Measurements from ENCODE around the gene SLC2A1.
A peak's percentile ranks its signal among the peaks of the same experiment; 100 is the strongest.

The SLC2A1 gene

GRCh38 chr1:42958488-42959319, at the start of gene SLC2A1:
Gene SLC2A1, minus strand, starts transcription at chr1:42958868. Its CDS starts 217 bp downstream, at chr1:42958651.
- POLR2A ChIA-PET = interaction anchor here (0.7 to 2.0 kb wide), 6 partner anchors 9 to 100 kb away, joined by 3 to 6 read pairs (median 4); no protein-coding TSS in a partner anchor
- peak; percentile 91 for DNase-seq (ENCODE audit: extremely low spot score)
- TF ChIP-seq HDGF (IDR thresholded peaks at IDR 0.05; ENCODE audit: borderline replicate concordance) (no peak), CTBP1 (IDR thresholded peaks at IDR 0.05; ENCODE audit: borderline replicate concordance) (peak; percentile 10; the same call in 1 of the 2 replicates), NFRKB (IDR thresholded peaks at IDR 0.05) (no peak), L3MBTL2 (conservative IDR thresholded peaks at IDR 0.05) (peak; percentile 66), FOXM1 (IDR thresholded peaks at IDR 0.05; ENCODE audit: borderline replicate concordance) (peak; percentile 58; the same call in 1 of the 2 replicates)
- CTCF ChIA-PET = interaction anchor here (1.4 kb wide), 1 partner anchor 115 kb away, joined by 3 read pairs; no protein-coding TSS in a partner anchor

GRCh38 chr1:43007377-43008114, 48.9 kb upstream of the SLC2A1 start:
- no peak for DNase-seq (ENCODE audit: extremely low spot score)
- CTCF ChIA-PET = no interaction called here
- POLR2A ChIA-PET = no interaction called here
- TF ChIP-seq L3MBTL2 (conservative IDR thresholded peaks at IDR 0.05) (no peak), LEF1 (IDR thresholded peaks at IDR 0.05; ENCODE audit: borderline replicate concordance) (no peak), FOXM1 (IDR thresholded peaks at IDR 0.05; ENCODE audit: borderline replicate concordance) (no peak), FOXK2 (IDR thresholded peaks at IDR 0.05) (no peak), FOXA1 (IDR thresholded peaks at IDR 0.05) (no peak), BHLHE40 (IDR thresholded peaks at IDR 0.05; ENCODE audit: borderline replicate concordance) (no peak)
- TF ChIP-seq, protein P1, sequence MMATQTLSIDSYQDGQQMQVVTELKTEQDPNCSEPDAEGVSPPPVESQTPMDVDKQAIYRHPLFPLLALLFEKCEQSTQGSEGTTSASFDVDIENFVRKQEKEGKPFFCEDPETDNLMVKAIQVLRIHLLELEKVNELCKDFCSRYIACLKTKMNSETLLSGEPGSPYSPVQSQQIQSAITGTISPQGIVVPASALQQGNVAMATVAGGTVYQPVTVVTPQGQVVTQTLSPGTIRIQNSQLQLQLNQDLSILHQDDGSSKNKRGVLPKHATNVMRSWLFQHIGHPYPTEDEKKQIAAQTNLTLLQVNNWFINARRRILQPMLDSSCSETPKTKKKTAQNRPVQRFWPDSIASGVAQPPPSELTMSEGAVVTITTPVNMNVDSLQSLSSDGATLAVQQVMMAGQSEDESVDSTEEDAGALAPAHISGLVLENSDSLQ (IDR thresholded peaks at IDR 0.05) = no peak

DNA sequence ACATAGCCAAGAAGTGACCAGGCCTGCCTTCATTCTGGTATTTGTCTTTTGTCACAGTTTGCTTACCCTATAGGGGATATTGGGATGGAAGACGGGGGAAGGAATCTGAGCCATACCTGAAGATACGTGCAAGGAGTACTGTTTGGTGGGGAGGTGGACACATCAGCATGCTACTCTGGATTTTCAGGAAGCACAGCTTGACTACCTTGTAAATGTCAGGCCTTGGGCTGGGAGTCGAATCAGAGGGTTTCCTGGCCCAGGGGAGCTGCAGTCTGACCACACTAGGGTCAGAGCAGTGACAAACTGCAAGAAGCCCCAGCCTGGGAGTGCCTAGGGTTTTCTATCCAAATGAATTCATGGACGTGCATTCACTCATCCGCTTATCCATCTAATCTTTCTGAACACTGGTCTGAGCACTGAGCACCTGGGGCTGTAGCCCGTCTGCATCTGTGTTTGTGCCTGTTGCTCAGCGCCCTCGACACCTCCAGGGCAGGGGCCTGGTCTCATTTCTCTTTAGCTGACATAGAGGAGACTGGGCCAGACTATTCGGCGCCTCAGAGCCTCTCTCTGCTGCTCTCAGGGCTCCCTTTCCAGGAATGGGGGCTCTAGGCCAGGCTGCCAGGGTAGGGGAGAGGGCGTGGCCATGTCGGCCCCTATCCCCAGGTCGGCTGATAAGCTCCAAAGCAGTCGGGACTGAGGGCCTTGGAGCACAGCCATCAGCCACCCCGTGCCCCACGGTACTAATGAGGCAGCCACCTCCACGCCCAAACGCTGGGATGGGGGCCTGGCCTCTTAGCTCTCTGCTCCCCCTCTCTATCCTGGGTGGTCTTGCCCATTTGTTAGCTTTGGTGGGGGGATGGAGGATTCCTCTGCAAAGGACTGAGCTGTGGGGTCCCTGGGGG, 47.0 kb upstream of the SLC2A1 start:
- POLR2A ChIA-PET = no interaction called here
- CTCF ChIA-PET = no interaction called here
- no peak for TF ChIP-seq ARNT (IDR thresholded peaks at IDR 0.05)
- no peak for TF ChIP-seq FOXK2 (IDR thresholded peaks at IDR 0.05)
- no peak for TF ChIP-seq HDGF (IDR thresholded peaks at IDR 0.05; ENCODE audit: borderline replicate concordance)
- no peak for TF ChIP-seq BHLHE40 (IDR thresholded peaks at IDR 0.05; ENCODE audit: borderline replicate concordance)
- TF ChIP-seq ZNF384 (IDR thresholded peaks at IDR 0.05) = no peak

DNA sequence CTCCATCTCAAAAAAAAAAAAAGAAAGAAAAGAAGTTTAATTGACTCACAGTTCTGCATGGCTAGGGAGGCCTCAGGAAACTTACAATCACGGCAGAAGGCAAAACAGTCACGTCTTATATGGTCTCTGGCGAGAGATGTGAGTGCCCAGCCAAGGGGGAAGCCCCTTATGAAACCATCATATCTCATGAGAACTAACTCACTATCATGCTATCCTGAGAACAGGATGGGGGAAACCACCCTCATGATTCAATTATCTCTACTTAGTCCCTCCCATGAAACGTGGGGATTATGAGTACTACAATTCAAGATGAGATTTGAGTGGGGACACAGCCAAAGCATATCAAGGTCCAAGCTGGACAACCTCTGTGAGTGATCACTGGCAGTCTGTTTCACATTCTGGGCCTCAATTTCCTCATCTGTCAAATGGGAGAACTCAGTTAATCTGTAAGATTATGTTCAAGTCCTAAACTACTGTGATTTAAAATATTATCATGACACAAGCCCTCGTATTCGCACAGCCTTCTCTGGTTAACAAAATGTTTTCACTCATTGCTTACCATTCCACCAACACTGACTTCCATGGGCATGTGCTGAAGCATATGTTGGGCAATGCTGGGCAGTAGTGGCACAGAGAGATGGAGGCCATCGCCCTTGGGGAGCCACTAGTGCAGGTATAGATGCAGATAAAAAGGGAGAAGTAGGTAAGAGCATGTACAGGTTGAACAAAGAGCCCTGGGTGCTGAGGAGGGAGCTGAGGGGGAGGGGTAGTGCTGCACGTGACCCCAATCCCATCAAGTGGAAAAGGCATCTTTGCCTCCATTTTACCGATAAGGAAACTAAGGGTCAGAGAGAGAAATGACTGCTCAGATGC, 46.2 kb upstream of the SLC2A1 start:
- ChIA-PET CTCF (no interaction called here), POLR2A (no interaction called here)
- TF ChIP-seq SUZ12 (IDR thresholded peaks at IDR 0.05) (no peak), CTBP1 (IDR thresholded peaks at IDR 0.05; ENCODE audit: borderline replicate concordance) (no peak), LEF1 (IDR thresholded peaks at IDR 0.05; ENCODE audit: borderline replicate concordance) (no peak), FOXA1 (IDR thresholded peaks at IDR 0.05) (no peak), ARNT (IDR thresholded peaks at IDR 0.05) (no peak), NFRKB (IDR thresholded peaks at IDR 0.05) (no peak), TARDBP (IDR thresholded peaks at IDR 0.05) (no peak), HDGF (IDR thresholded peaks at IDR 0.05; ENCODE audit: borderline replicate concordance) (no peak), BHLHE40 (IDR thresholded peaks at IDR 0.05; ENCODE audit: borderline replicate concordance) (no peak), SP1 (IDR thresholded peaks at IDR 0.05) (no peak), FOXM1 (IDR thresholded peaks at IDR 0.05; ENCODE audit: borderline replicate concordance) (no peak), FOXK2 (IDR thresholded peaks at IDR 0.05) (no peak)
- TF ChIP-seq, protein P1 (IDR thresholded peaks at IDR 0.05) = no peak
- no peak for DNase-seq (ENCODE audit: extremely low spot score)

More for the DNA sequence above, 47.0 kb upstream of the SLC2A1 start:
- no peak for DNase-seq (ENCODE audit: extremely low spot score)

DNA sequence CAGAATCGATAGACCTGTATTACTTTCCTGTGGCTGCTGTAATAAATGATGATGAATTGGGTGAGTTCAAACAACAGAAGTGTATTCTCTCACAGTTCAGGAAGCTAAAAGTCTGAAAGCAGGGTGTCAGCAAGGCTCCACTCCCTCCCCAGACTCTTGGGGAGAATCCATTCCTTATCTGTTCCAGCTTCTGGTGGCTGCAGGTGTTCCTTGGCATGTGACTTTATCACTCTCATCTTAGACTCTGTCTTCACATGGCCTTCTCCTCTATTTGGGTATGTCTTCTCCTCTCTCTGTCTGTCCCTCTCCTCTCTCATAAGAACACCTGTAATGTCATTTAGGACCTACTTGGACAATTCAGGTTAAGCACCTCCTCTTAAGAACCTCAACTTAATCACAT, 44.1 kb upstream of the SLC2A1 start:
- no peak for DNase-seq (ENCODE audit: extremely low spot score)
- ChIA-PET POLR2A (no interaction called here), CTCF (interaction anchor here (0.7 kb wide), 1 partner anchor 1660 kb away, joined by 5 read pairs; no protein-coding TSS in a partner anchor)
- no peak for TF ChIP-seq ELF4 (IDR thresholded peaks at IDR 0.05)
- TF ChIP-seq SUZ12 (IDR thresholded peaks at IDR 0.05) = no peak
- TF ChIP-seq ZNF384 (IDR thresholded peaks at IDR 0.05) = no peak
- no peak for TF ChIP-seq TARDBP (IDR thresholded peaks at IDR 0.05)
- TF ChIP-seq, protein P1 (IDR thresholded peaks at IDR 0.05) = no peak
- no peak for TF ChIP-seq NFRKB (IDR thresholded peaks at IDR 0.05)
- TF ChIP-seq FOXA1 (IDR thresholded peaks at IDR 0.05) = no peak
- TF ChIP-seq HDGF (IDR thresholded peaks at IDR 0.05; ENCODE audit: borderline replicate concordance) = no peak
- no peak for TF ChIP-seq FOXK2 (IDR thresholded peaks at IDR 0.05)
- no peak for TF ChIP-seq L3MBTL2 (conservative IDR thresholded peaks at IDR 0.05)
- TF ChIP-seq CTBP1 (IDR thresholded peaks at IDR 0.05; ENCODE audit: borderline replicate concordance) = no peak
- TF ChIP-seq SP1 (IDR thresholded peaks at IDR 0.05) = no peak
- no peak for TF ChIP-seq FOXM1 (IDR thresholded peaks at IDR 0.05; ENCODE audit: borderline replicate concordance)
- TF ChIP-seq BHLHE40 (IDR thresholded peaks at IDR 0.05; ENCODE audit: borderline replicate concordance) = no peak
- TF ChIP-seq LEF1 (IDR thresholded peaks at IDR 0.05; ENCODE audit: borderline replicate concordance) = no peak
